Posterior vena cava (tissue), 2 donors: ENCODE data around the gene FMO2. TPM values are rescaled to one million over a fixed set of nuclear protein-coding genes. Genes with fewer than 3 reads are reported as not detected.

Experiments
- DNase-seq: peaks from one replicate; pipeline ENCODE4 v3.0.0-alpha.2; 2020; ENCODE audit warnings: low spot score
- intact Hi-C, 2 donors: fragments of 100-400 bp; cut with DNase I; formaldehyde crosslinking; loops; one replicate each; pipeline versions ENCODE4 v1.14.1 to v1.14.2; 2022 to 2023
- long read RNA-seq, 2 donors: library from polyadenylated mRNA; unstranded; transcript quantifications; one replicate each; pipeline ENCODE4 v2.0.0, GENCODE V29; 2020 to 2021
- total RNA-seq, 2 donors: library from RNA; stranded (reverse); fragmentation: NEBNext Ultra II Directional; extraction: Animal tissue kit (Norgen Biotek cat#: 25700); gene quantifications; one replicate each; pipeline ENCODE4 v1.2.1, GENCODE V29; 2021
- donor health status: DM: yes; HTN: yes; CAD: no.
- donor health status: DM: yes; HTN: yes; CAD: no.

FMO2 gene
- 10 to 100 TPM; 41.0 to 42.3 TPM for total RNA-seq
- long read RNA-seq, donor 1, partial matches to known transcripts, result 3 of 9 reads
- long read RNA-seq, donor 1, other reads (novel, unspliced or antisense), result 3 of 9 reads
- long read RNA-seq, donor 2, transcript FMO2-201 (9 exons, 3,851 nt), result major isoform, 41 of 63 reads
- long read RNA-seq, donor 2, partial matches to known transcripts, result 14 of 63 reads
- long read RNA-seq, donor 2, other reads (novel, unspliced or antisense), result 8 of 63 reads

- intact Hi-C loops, result no loop called here
- no peak for DNase-seq
These were observed at the start of gene FMO2 for GRCh38 chr1:171185091-171185490. TSS of gene FMO2 (plus strand) at chr1:171185300. CDS start at chr1:171185714, 414 bp downstream.

- intact Hi-C loops, result no loop called here
- DNase-seq, result no peak
These were observed 47.5 kb upstream of the FMO2 start for GRCh38 chr1:171137580-171137979.

GRCh38 chr1:171138980-171139379 lies 46.1 kb upstream of the FMO2 start:
- no peak for DNase-seq
- intact Hi-C loops, result no loop called here

GRCh38 chr1:171139890-171140289 lies 45.2 kb upstream of the FMO2 start:
- intact Hi-C loops, result no loop called here
- no peak for DNase-seq

- intact Hi-C loops, result no loop called here
- peak; percentile 78 for DNase-seq
These were observed 44.7 kb upstream of the FMO2 start for GRCh38 chr1:171140401-171140800.

GRCh38 chr1:171140956-171141687 lies 44.0 kb upstream of the FMO2 start:
- intact Hi-C loops, result no loop called here
- DNase-seq, result no peak

GRCh38 chr1:171141688-171142415 lies 43.2 kb upstream of the FMO2 start:
- peak; percentile 77 for DNase-seq
- intact Hi-C loops, result no loop called here

GRCh38 chr1:171142416-171143385 lies 42.4 kb upstream of the FMO2 start:
- DNase-seq, result no peak
- intact Hi-C loops, result no loop called here

GRCh38 chr1:171150156-171150555 lies 34.9 kb upstream of the FMO2 start:
- intact Hi-C loops, result no loop called here
- DNase-seq, result no peak

GRCh38 chr1:171152549-171152948 lies 32.6 kb upstream of the FMO2 start:
- intact Hi-C loops, result no loop called here
- DNase-seq, result no peak

GRCh38 chr1:171155484-171155883 lies 29.6 kb upstream of the FMO2 start:
- no peak for DNase-seq

GRCh38 chr1:171158096-171158495 lies 27.0 kb upstream of the FMO2 start:
- no peak for DNase-seq

More at GRCh38 chr1:171155484-171155883, 29.6 kb upstream of the FMO2 start:
- intact Hi-C loops, result no loop called here

GRCh38 chr1:171158551-171158950 lies 26.5 kb upstream of the FMO2 start:
- intact Hi-C loops, result no loop called here
- no peak for DNase-seq

More at GRCh38 chr1:171158096-171158495, 27.0 kb upstream of the FMO2 start:
- intact Hi-C loops, result no loop called here

- no peak for DNase-seq
- intact Hi-C loops, result no loop called here
These were observed 26.0 kb upstream of the FMO2 start for GRCh38 chr1:171159148-171159547.

- no peak for DNase-seq
- intact Hi-C loops, result no loop called here
These were observed 24.9 kb upstream of the FMO2 start for GRCh38 chr1:171160211-171160610.

GRCh38 chr1:171160639-171161354 lies 24.3 kb upstream of the FMO2 start:
- no peak for DNase-seq
- intact Hi-C loops, result no loop called here

- intact Hi-C loops, result no loop called here
- no peak for DNase-seq
These were observed 23.7 kb upstream of the FMO2 start for GRCh38 chr1:171161431-171161830.

- no peak for DNase-seq
- intact Hi-C loops, result no loop called here
These were observed 18.7 kb upstream of the FMO2 start for GRCh38 chr1:171166361-171166760.

GRCh38 chr1:171167785-171168184 lies 17.3 kb upstream of the FMO2 start:
- no peak for DNase-seq

More at GRCh38 chr1:171167785-171168184, 17.3 kb upstream of the FMO2 start:
- intact Hi-C loops, result no loop called here
